Peyer's patch (tissue), 4 donors: ENCODE data around the gene HDDC3. TPM values are rescaled to one million over a fixed set of nuclear protein-coding genes. Genes with fewer than 3 reads are reported as not detected.

Experiments used
- DNase-seq, 3 donors: peaks; one replicate each; pipeline ENCODE4 v3.0.0-alpha.2; 2017 to 2019
- H3K27ac ChIP-seq, 4 donors: fragments of 200-600 bp; sonication (generic); one replicate each; pipeline ENCODE4 v1.5.1; 2016 to 2019
- H3K27me3 ChIP-seq, 2 donors: fragments of 200-600 bp; sonication (generic); one replicate each; pipeline ENCODE4 v1.5.1; 2019
- H3K36me3 ChIP-seq, 3 donors: fragments of 200-600 bp; sonication (generic); one replicate each; pipeline ENCODE4 v1.5.1; 2016 to 2019
- H3K4me1 ChIP-seq, 4 donors: fragments of 200-600 bp; sonication (generic); one replicate each; pipeline ENCODE4 v1.5.1; 2016 to 2019
- H3K4me3 ChIP-seq, 4 donors: fragments of 200-600 bp; sonication (generic); 1 replicate in 3 of 4; 2 replicates in 1 of 4; pipeline ENCODE4 v1.5.1; 2016 to 2019; ENCODE audit warnings: mild to moderate bottlenecking in 1 of 4
- H3K9me3 ChIP-seq, 4 donors: fragments of 200-600 bp; sonication (generic); one replicate each; pipeline ENCODE4 v1.5.1; 2016 to 2019; ENCODE audit warnings: mild to moderate bottlenecking in 1 of 4
- POLR2A ChIP-seq, 2 donors: fragments of 450-650 bp; IDR thresholded peaks; one replicate each; pipeline ENCODE4 v1.5.1; 2017; ENCODE audit warnings: antibody characterized with exemption in 2 of 2, mild to moderate bottlenecking in 2 of 2, moderate library complexity in 2 of 2
- total RNA-seq, 4 donors: library from RNA; depleted of rRNA; stranded (reverse); fragments of >200 nt; gene quantifications; one replicate each; pipeline ENCODE4 v1.1.0, GENCODE V29; 2016
- TF ChIP-seq, protein P1 (sequence below), 6 experiments: fragments of 450-650 bp in 4 of 6; fragments of 200-600 bp in 2 of 6; sonication (generic) in 1 of 6; IDR thresholded peaks; one replicate each; pipeline ENCODE4 v1.5.1; 2017 to 2019; ENCODE audit warnings: antibody characterized with exemption in 6 of 6, mild to moderate bottlenecking in 3 of 6, moderate library complexity in 1 of 6

HDDC3 gene
- total RNA-seq, 4 donors from 2014 or later = 16.5 to 35.6 (median 23.4) TPM

DNA sequence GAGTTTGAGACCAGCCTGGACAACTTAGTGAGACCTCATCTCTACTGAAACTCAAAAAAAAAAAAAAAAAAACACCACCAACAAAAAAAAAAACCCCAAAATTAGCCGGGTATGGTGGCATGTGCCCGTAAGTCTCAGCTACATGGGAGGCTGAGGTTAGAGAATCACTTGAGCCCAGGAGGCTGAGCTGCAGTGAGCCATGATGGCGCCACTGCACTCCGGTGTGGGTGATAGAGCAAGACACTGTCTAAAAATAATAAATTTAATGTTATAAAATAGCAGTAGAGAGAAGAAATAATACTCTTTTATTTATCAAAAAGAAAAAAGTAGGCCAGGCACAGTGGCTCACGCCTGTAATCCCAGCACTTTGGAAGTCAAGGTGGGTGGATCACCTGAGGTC, 39.8 kb upstream of the HDDC3 start:
- Histone ChIP-seq H3K4me1 (no peaks in the 10 kb centered on the region), H3K9me3 (no peaks in the 10 kb centered on the region), H3K27me3 (no peaks in the 10 kb centered on the region), H3K36me3 (peaks cover 0 to 11% (median 0%) of the 10 kb centered on the region in 3 donors), H3K27ac (no peak overlapping the region), H3K4me3 (no peak overlapping the region)
- no peak for DNase-seq
- TF ChIP-seq, protein P1, sequence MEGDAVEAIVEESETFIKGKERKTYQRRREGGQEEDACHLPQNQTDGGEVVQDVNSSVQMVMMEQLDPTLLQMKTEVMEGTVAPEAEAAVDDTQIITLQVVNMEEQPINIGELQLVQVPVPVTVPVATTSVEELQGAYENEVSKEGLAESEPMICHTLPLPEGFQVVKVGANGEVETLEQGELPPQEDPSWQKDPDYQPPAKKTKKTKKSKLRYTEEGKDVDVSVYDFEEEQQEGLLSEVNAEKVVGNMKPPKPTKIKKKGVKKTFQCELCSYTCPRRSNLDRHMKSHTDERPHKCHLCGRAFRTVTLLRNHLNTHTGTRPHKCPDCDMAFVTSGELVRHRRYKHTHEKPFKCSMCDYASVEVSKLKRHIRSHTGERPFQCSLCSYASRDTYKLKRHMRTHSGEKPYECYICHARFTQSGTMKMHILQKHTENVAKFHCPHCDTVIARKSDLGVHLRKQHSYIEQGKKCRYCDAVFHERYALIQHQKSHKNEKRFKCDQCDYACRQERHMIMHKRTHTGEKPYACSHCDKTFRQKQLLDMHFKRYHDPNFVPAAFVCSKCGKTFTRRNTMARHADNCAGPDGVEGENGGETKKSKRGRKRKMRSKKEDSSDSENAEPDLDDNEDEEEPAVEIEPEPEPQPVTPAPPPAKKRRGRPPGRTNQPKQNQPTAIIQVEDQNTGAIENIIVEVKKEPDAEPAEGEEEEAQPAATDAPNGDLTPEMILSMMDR (IDR thresholded peaks at IDR 0.05) = no peak
- no peak for TF ChIP-seq POLR2A (IDR thresholded peaks at IDR 0.05)

DNA sequence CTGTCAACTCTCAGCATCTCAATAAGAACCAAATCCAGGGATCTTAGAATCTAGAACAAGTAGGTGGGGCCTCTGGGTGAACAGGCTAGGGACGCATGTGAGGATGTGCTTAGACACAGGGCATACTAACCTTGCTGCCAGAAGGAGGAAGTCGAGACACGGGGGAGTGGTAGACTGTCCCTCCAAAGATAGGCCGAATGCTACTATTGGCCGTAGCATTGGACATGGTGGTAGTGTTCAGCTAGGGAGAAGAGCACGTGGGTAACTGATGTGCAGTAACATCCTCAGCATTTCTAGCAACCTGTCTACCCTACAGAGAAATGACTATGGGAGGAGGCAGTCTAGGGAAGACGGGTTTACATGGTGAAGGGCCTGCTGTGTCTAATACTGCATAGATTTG, 37.9 kb upstream of the HDDC3 start:
- Histone ChIP-seq H3K9me3 (no peaks in the 10 kb centered on the region), H3K4me1 (no peaks in the 10 kb centered on the region), H3K4me3 (no peak overlapping the region), H3K27ac (no peak overlapping the region), H3K27me3 (no peaks in the 10 kb centered on the region), H3K36me3 (peaks cover 0 to 25% (median 0%) of the 10 kb centered on the region in 3 donors)
- no peak for DNase-seq
- TF ChIP-seq POLR2A (IDR thresholded peaks at IDR 0.05) = no peak
- TF ChIP-seq, protein P1 (IDR thresholded peaks at IDR 0.05) = no peak

DNA sequence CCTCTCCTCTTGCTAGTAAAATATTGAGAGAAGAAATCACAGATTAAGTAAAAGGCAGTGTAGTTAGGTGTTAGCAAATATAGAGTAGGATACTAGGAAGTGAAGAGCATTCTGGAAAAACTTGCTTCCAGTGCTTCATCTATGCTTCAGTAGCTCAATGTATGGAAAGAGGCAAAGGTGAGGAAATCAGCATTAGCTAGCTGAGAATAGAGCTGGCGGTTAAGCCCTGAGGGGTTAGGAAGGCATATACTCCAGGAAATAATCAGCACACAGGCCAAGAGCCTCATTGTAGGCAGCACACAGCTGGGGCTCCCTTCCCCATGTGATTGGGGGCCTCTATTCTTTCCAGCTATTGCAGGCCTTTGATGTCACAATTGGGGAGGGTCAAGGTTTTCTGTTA, 36.1 kb upstream of the HDDC3 start:
- DNase-seq = no peak
- Histone ChIP-seq H3K4me1 (no peaks in the 10 kb centered on the region), H3K4me3 (no peak overlapping the region), H3K27ac (no peak overlapping the region), H3K9me3 (no peaks in the 10 kb centered on the region), H3K27me3 (no peaks in the 10 kb centered on the region), H3K36me3 (peaks cover 0 to 26% (median 0%) of the 10 kb centered on the region in 3 donors)
- TF ChIP-seq, protein P1 (IDR thresholded peaks at IDR 0.05) = no peak
- no peak for TF ChIP-seq POLR2A (IDR thresholded peaks at IDR 0.05)

DNA sequence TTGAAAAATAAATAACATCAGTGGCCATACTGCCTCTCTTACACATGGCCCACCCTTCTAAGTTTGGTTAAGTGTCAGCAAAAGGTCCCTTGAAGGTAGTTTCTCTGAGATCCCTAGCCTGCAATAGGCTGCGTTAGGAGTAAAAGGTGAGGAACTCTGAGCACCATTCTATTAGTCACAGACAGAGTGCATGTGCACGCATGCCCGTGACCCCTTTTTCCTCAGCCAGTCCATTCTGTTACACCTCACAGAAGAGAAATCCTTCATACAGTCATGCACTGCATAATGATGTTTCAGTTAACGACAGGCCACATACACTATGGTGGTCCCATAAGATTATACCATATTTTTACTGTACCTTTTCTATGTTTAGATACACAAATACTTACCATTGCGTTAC, 34.9 kb upstream of the HDDC3 start:
- no peak for TF ChIP-seq POLR2A (IDR thresholded peaks at IDR 0.05)
- TF ChIP-seq, protein P1 (IDR thresholded peaks at IDR 0.05) = no peak
- Histone ChIP-seq H3K9me3 (no peaks in the 10 kb centered on the region), H3K27me3 (no peaks in the 10 kb centered on the region), H3K4me1 (no peaks in the 10 kb centered on the region), H3K4me3 (no peak overlapping the region), H3K27ac (no peak overlapping the region), H3K36me3 (peaks cover 0 to 31% (median 0%) of the 10 kb centered on the region in 3 donors)
- no peak for DNase-seq

DNA sequence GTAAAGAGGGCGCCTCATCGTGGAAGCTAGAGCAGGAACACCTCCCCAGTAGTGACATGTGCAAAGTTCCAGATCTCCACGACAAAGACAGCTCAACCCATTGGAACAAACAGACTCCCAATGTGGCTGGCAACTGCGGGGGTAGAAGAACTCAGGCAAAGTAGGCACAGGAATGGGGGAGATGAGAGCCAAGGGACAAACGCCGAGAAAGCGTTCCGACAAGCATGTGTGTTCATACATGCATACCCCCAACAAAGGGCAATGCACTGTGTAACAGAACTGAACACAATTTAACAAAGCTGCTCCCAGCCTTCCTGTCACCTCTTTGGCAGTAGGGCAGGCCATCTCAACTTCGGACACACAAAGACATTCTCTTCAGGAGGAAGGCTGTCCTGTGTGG, 33.9 kb upstream of the HDDC3 start:
- Histone ChIP-seq H3K36me3 (peaks cover 0 to 34% (median 0%) of the 10 kb centered on the region in 3 donors), H3K4me3 (no peak overlapping the region), H3K27ac (no peak overlapping the region), H3K9me3 (no peaks in the 10 kb centered on the region), H3K4me1 (no peaks in the 10 kb centered on the region), H3K27me3 (no peaks in the 10 kb centered on the region)
- TF ChIP-seq POLR2A (IDR thresholded peaks at IDR 0.05) = no peak
- TF ChIP-seq, protein P1 (IDR thresholded peaks at IDR 0.05) = no peak
- no peak for DNase-seq

DNA sequence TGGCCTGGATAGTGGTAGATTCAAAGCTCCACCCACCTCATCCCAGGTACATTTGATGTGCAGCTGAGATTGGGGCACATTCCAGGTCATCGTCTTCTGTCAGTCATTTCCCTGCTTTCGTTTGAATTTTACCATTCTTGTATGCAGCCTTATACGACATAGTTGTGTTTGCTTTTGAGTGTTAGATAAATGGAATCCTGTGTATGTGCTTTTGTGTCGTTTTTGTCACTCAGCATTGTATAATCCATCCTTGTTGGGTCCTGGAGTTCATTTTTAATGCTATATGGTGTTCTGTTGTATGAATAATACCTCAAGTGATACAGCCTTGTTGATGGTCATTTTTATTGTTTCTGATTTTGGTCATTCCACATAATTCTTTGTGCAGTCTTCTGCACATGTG, 29.7 kb upstream of the HDDC3 start:
- Histone ChIP-seq H3K9me3 (no peaks in the 10 kb centered on the region), H3K4me1 (peaks cover 0 to 7% (median 0%) of the 10 kb centered on the region in 4 donors), H3K4me3 (no peak overlapping the region), H3K27me3 (no peaks in the 10 kb centered on the region), H3K36me3 (peaks cover 0 to 41% (median 0%) of the 10 kb centered on the region in 3 donors), H3K27ac (no peak overlapping the region)
- no peak for DNase-seq
- TF ChIP-seq, protein P1 (IDR thresholded peaks at IDR 0.05) = no peak
- TF ChIP-seq POLR2A (IDR thresholded peaks at IDR 0.05) = no peak
